Keratinocyte (primary cell): ENCODE data around the gene RPL39L. TPM values are rescaled to one million over a fixed set of nuclear protein-coding genes. Genes with fewer than 3 reads are reported as not detected.

Source experiments
- DNase-seq: peaks from one replicate; pipeline ENCODE4 v3.0.0-alpha.2; 2011; ENCODE audit warnings: low read depth, missing footprints, low spot score
- FAIRE-seq: peaks from 2 replicates; lab custom pipeline; 2011; peaks lifted over from hg19 to GRCh38; lab: Jason Lieb, UNC
- H2AFZ ChIP-seq: 2 replicates; pipeline ENCODE4 v1.6.0; 2012; ENCODE audit warnings: low read length, control low read depth, inconsistent platforms; ENCODE audit not compliant: control insufficient read depth
- H3K27ac ChIP-seq: 2 replicates; pipeline ENCODE4 v1.5.1; 2011; ENCODE audit warnings: low read length; ENCODE audit not compliant: control insufficient read depth, insufficient read depth
- H3K27me3 ChIP-seq: 3 replicates; pipeline ENCODE4 v1.6.0; 2011; ENCODE audit warnings: low read length; ENCODE audit not compliant: control insufficient read depth, insufficient read depth; ENCODE audit errors: extremely low read depth
- H3K36me3 ChIP-seq, 2 experiments: 2 replicates in 1 of 2; 3 replicates in 1 of 2; pipeline ENCODE4 v1.5.1; 2011; ENCODE audit warnings: low read length in 2 of 2, mild to moderate bottlenecking in 1 of 2; ENCODE audit not compliant: control insufficient read depth in 2 of 2, insufficient read depth in 2 of 2; ENCODE audit errors: extremely low read depth in 1 of 2
- H3K4me1 ChIP-seq: 3 replicates; pipeline ENCODE4 v1.5.1; 2011; ENCODE audit warnings: low read length; ENCODE audit not compliant: control insufficient read depth, insufficient read depth; ENCODE audit errors: extremely low read depth
- H3K4me2 ChIP-seq: 3 replicates; pipeline ENCODE4 v1.6.0; 2011; ENCODE audit warnings: low read depth, low read length; ENCODE audit not compliant: control insufficient read depth, insufficient read depth; ENCODE audit errors: extremely low read depth
- H3K4me3 ChIP-seq, 3 experiments: fragments of 200-600 bp in 1 of 3; sonication (generic) in 1 of 3; 2 replicates in 2 of 3; 3 replicates in 1 of 3; pipeline ENCODE4 v1.5.1; 2011 to 2016; ENCODE audit warnings: low read length in 3 of 3, mild to moderate bottlenecking in 3 of 3, control low read depth in 2 of 3, inconsistent platforms in 1 of 3, low read depth in 1 of 3, mixed read lengths in 1 of 3, mixed run types in 1 of 3, moderate library complexity in 1 of 3; ENCODE audit not compliant: control insufficient read depth in 2 of 3, insufficient read depth in 2 of 3; ENCODE audit errors: extremely low read depth in 1 of 3
- H3K79me2 ChIP-seq: 2 replicates; pipeline ENCODE4 v1.6.0; 2012; ENCODE audit warnings: low read length; ENCODE audit not compliant: control insufficient read depth, insufficient read depth
- H3K9ac ChIP-seq: 3 replicates; pipeline ENCODE4 v1.6.0; 2011; ENCODE audit warnings: low read length; ENCODE audit not compliant: control insufficient read depth, insufficient read depth; ENCODE audit errors: extremely low read depth
- H3K9me1 ChIP-seq: 3 replicates; pipeline ENCODE4 v1.6.0; 2011; ENCODE audit warnings: low read length; ENCODE audit not compliant: control insufficient read depth, insufficient read depth; ENCODE audit errors: extremely low read depth
- H3K9me3 ChIP-seq: 2 replicates; pipeline ENCODE4 v1.5.1; 2012; ENCODE audit warnings: low read depth, low read length; ENCODE audit not compliant: control insufficient read depth
- H4K20me1 ChIP-seq: 3 replicates; pipeline ENCODE4 v1.6.0; 2011; ENCODE audit warnings: low read length; ENCODE audit not compliant: control insufficient read depth, insufficient read depth; ENCODE audit errors: extremely low read depth
- CTCF ChIP-seq, 3 experiments: IDR thresholded peaks in 1 of 3; conservative IDR thresholded peaks in 1 of 3; optimal IDR thresholded peaks in 1 of 3; 2 replicates in 2 of 3; 3 replicates in 1 of 3; pipeline versions ENCODE3 to v1.5.1; 2011; ENCODE audit warnings: low read length in 3 of 3, mild to moderate bottlenecking in 3 of 3, moderate library complexity in 2 of 3, control low read depth in 1 of 3, inconsistent platforms in 1 of 3; ENCODE audit not compliant: insufficient read depth in 2 of 3; ENCODE audit errors: extremely low read depth in 1 of 3
- EZH2 ChIP-seq: IDR thresholded peaks from one replicate; pipeline ENCODE4 v1.6.1; 2012; ENCODE audit warnings: inconsistent platforms, mild to moderate bottlenecking, low read length, moderate library complexity
- dilution Hi-C: fragments of 300-500 bp; cut with MboI; formaldehyde crosslinking; loops from one replicate; pipeline ENCODE4 v1.7.0; 2020; ENCODE audit warnings: low sequenced_read_pairs; ENCODE audit not compliant: extremely low pct_ligation_motif_present
- polyA plus RNA-seq, 5 experiments: library from polyadenylated mRNA; depleted of rRNA in 3 of 5; stranded (reverse) in 3 of 5; stranded (forward) in 1 of 5; unstranded in 1 of 5; fragments of >200 nt; gene quantifications; 1 replicate in 1 of 5; 2 replicates in 3 of 5; 3 replicates in 1 of 5; pipeline versions ENCODE4 v1.2.1 to v1.2.3, GENCODE V29; 2011 to 2012; ENCODE audit warnings: missing spikeins in 2 of 5, low read depth in 1 of 5, low replicate concordance in 1 of 5

The RPL39L gene
- polyA plus RNA-seq, 1 donor (not counting 4 experiments of a cell fraction or from before 2014, with no cell fraction given), result 20.0 TPM

GRCh38 chr3:187150186-187150585 lies 10.9 kb upstream of the RPL39L start:
- Histone ChIP-seq H2AFZ (no peak overlapping the region), H4K20me1 (no peaks in the 10 kb centered on the region), H3K9me3 (peaks cover 2% of the 10 kb centered on the region), H3K9me1 (no peaks in the 10 kb centered on the region), H3K4me1 (no peaks in the 10 kb centered on the region), H3K27ac (no peak overlapping the region), H3K79me2 (no peaks in the 10 kb centered on the region), H3K36me3 (no peaks in the 10 kb centered on the region), H3K4me2 (no peak overlapping the region), H3K4me3 (no peak overlapping the region), H3K9ac (no peak overlapping the region), H3K27me3 (no peaks in the 10 kb centered on the region)
- TF ChIP-seq CTCF (optimal IDR thresholded peaks at IDR 0.05 in 1 of 3, IDR thresholded peaks at IDR 0.05 in 1 of 3, conservative IDR thresholded peaks at IDR 0.05 in 1 of 3; ENCODE audit: extremely low read depth in 1 of 3, insufficient read depth in 2 of 3, low read length in 3 of 3), result no peak
- TF ChIP-seq EZH2, result no peak
- FAIRE-seq, result no peak
- no peak for DNase-seq
- dilution Hi-C loops, result no loop called here

GRCh38 chr3:187146389-187146788 lies 7.1 kb upstream of the RPL39L start:
- no peak for TF ChIP-seq EZH2
- TF ChIP-seq CTCF (optimal IDR thresholded peaks at IDR 0.05 in 1 of 3, IDR thresholded peaks at IDR 0.05 in 1 of 3, conservative IDR thresholded peaks at IDR 0.05 in 1 of 3; ENCODE audit: extremely low read depth in 1 of 3, insufficient read depth in 2 of 3, low read length in 3 of 3), result no peak
- Histone ChIP-seq H3K79me2 (no peaks in the 10 kb centered on the region), H3K36me3 (no peaks in the 10 kb centered on the region), H3K4me2 (no peak overlapping the region), H3K4me3 (no peak overlapping the region), H3K9me3 (peaks cover 2% of the 10 kb centered on the region), H3K4me1 (no peaks in the 10 kb centered on the region), H3K27ac (no peak overlapping the region), H2AFZ (no peak overlapping the region), H3K27me3 (no peaks in the 10 kb centered on the region), H4K20me1 (no peaks in the 10 kb centered on the region), H3K9ac (no peak overlapping the region), H3K9me1 (no peaks in the 10 kb centered on the region)
- dilution Hi-C loops, result no loop called here
- FAIRE-seq, result no peak
- DNase-seq, result no peak
